IPS-NIHi11 (cell line): Measurements from ENCODE around the gene PRIMA1.

Experiments
- DNase-seq: peaks from one replicate; pipeline ENCODE4 v3.0.0; 2012; ENCODE audit warnings: mixed read lengths, low spot score

Gene PRIMA1

DNA sequence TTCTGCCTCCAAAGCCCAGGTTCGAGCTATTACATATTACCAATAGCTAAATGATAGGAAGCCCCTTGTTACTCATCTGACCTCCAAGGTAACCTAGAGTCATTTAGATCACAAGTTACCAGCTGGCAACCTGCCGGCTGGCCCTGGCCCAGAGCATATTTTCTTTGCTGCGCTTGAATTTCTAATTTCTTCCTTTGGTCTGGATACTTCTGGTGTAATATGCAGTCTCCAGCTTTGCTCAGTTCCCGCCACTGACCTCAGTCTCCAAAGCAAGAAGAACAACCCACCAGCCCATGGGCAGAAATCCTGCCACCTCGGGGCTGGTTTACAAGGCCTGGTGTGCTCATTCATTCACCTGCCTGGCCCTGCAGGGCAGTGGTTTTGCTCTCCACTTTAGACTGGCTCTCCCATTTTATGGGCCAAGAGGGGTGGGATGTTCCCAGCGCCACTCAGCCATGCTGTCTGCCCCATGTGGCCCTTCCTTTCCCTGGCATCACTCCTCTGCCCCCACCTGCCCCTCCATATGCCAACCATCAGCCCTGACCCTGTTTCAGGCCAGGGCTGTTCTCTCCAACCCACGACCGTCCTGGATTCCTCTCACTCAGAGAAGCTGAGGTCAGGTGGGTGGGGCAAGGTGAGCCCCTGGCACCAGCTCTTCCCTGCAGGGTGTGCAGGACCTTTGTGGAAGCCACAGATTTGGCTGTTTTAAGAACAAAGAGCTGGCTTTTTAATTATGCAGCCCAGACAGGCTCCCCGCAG, 76.0 kb downstream of the PRIMA1 start:
- no peak for DNase-seq

DNA sequence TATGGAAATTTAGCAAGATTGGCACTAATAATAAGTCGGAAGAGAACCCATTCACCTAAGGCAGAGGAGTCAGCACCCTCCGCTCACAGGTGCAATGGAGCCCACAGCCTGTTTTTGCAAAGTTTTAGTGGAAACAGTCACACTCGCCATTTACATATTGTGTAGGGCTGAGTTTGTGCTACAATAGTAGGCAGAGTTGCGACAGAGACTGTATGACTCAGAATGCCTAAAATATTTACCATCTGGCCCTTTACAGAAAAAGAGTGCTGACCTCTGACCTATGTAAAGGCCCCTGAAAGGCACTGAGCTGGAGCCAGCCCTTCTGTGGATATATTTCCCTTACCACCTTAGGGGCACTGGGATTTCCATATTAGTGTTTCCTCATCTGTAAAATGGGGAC, 79.0 kb downstream of the PRIMA1 start:
- DNase-seq, result no peak

DNA sequence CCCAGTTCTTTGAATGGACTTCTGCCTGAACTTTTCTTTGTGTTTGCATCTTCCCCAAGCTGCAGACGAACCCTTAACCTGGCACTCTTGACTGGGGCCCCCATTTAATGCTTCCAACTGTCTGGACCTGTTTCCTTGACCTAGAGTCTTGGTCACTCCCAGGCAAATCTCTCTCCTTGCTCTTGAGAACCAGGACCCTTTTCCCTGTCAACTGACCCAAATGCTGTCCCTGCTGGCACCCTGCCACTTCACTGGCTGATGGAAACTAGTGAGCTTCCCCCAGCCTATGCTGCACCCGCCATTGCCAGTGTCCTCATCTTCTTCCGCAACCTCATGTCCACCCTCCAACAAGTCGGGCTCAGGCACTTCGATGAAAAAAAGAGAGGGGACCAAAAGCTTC, 79.5 kb downstream of the PRIMA1 start:
- DNase-seq, result no peak

DNA sequence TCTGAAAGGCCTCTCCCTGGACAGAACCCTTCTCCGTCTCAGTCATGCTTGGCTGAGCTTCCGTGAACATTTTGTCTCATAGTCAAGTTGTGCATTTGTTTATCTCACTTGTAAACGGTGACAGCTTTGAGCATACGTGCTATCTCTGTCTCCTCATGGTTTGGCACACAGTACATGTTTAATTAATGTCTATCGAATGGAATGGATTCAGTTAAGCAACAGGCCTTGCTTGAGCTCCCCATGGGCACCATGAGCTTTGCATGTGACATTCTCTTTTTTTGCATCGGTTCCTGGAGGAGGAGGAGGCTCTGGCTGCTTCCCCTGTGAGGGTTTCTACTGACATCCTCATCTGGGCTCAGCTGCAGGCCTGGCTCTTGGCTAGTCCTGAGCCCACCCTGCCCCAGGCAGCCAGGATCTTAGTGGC, 80.0 kb downstream of the PRIMA1 start:
- no peak for DNase-seq

DNA sequence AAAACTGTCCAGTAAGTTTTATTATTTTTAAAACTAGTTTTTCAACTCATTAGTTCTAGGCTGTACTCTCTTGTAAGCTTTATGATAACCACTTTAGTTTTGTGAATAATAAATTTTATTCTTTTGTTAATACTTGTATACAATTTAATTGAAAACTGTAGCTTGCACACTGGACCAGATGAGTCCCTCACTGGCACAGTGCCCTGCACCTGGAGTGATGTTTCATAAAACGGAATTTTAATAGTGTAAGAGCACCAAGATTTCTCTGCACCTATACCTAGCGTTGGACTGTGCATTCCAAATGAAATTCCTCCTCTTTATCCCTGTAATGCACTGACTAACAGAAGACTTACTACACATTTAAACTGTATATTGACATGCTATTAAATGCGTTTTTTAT, 80.8 kb downstream of the PRIMA1 start:
- DNase-seq, result no peak

GRCh38 chr14:93706360-93706955, 81.8 kb downstream of the PRIMA1 start:
- DNase-seq, result no peak

GRCh38 chr14:93705513-93706156, 82.7 kb downstream of the PRIMA1 start:
- no peak for DNase-seq

DNA sequence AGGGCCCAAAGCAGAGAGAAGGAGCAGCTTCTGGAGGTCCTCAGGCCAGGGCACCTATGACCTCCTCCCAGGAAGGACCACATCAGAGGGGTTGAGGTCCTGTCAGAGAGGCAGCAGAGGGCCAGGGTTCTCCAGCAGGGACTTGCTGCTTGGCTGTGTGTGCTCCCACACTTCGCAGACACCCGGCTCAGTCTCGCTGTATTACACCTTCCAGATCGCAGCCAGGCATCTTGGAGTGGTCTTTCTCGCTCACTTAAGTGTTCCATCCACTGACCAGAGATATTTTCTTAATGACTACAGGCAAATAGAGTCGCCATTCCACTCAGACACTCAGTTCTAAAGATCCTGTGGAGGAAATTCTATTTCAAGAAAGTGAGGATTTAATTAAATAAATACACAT, 84.3 kb downstream of the PRIMA1 start:
- no peak for DNase-seq

- no peak for DNase-seq
These were observed 85.3 kb downstream of the PRIMA1 start for GRCh38 chr14:93702946-93703345.

- no peak for DNase-seq
These were observed 86.7 kb downstream of the PRIMA1 start for GRCh38 chr14:93701562-93701961.

- no peak for DNase-seq
These were observed 87.4 kb downstream of the PRIMA1 start for GRCh38 chr14:93700928-93701327.

DNA sequence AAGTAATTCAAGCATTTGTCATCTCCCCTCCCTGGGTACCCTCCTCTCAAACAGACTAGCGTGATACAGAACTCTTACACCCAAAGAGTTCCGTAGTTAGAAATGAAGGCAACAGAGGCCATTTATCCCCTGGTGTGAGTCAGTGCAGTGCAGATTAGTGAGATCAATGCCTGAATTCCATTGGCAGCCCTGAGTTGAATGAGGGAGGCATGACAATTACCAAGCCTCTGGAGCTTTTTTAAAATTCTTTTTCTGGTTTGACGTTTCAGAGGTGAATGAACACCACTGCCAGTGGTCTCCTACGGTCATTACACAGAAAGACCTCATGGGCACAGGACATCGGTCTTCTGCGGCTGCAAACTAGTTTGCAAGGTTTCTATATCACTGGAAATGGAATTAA, 94.4 kb downstream of the PRIMA1 start:
- no peak for DNase-seq

- DNase-seq, result no peak
These were observed 97.1 kb downstream of the PRIMA1 start for GRCh38 chr14:93691042-93691780.

GRCh38 chr14:93690146-93690545, 98.1 kb downstream of the PRIMA1 start:
- DNase-seq, result no peak

- no peak for DNase-seq
These were observed 99.5 kb downstream of the PRIMA1 start for GRCh38 chr14:93688820-93689219.

DNA sequence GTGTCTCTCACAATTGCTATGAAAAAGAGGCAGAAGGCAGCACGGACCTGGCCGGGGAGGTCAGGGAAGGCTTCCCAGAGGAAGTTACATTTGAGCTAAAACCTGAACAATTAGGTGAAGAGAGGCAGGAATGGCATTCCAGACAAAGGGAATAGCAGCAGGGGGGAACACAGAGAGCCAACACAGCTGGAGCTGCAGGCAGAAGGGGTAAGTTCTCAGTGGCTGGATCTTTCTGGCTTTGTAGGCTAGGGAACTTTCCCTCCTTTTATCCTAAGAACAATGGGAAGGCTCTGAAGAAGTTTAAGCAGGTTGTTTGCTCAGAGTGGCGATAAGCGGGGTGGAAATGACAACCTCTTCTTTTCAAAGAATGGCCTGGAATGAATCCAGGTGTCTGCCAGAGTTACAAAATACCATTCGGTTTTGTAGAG, 100.0 kb downstream of the PRIMA1 start:
- DNase-seq, result peak; percentile 76

DNA sequence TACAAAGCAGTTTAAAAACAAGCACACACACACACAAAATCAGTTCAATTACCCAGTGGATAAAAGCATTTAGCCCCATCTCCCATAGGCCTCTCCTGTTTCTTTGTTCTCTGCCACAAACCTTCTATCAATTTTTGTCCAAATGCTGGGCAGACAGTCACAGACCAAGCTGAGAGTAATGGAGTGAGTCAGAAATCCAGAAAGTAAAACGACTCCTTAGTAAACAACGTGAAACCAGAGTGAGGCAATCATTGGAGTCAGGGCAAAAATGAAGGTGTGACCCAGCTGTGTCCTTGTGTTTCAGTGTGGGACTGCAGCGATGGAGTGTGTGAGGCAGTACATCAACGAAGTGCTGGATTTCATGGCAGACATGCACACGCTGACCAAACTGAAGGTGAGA, 102.0 kb downstream of the PRIMA1 start:
- DNase-seq, result no peak

GRCh38 chr14:93685121-93685895, 103.0 kb downstream of the PRIMA1 start:
- DNase-seq, result no peak

DNA sequence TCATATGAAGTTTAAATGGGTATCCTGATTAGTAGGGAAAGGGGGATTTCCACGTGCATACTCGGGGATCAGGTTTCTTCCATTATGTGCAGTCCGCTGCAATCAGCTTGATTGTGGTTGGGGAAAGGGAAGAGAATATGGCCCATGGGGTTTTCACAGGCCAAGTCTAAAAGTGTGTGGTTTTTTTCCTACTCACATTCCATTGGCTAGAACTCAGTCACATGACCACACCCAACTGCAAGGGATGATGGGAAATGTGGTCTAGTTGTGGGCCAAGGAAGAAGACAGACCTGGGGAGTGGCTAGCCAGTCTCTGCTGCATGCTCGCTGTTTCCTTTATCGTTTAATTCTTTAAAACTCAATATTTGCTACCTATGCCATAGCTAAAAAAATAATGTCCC, 105.1 kb downstream of the PRIMA1 start:
- DNase-seq, result peak; percentile 72

DNA sequence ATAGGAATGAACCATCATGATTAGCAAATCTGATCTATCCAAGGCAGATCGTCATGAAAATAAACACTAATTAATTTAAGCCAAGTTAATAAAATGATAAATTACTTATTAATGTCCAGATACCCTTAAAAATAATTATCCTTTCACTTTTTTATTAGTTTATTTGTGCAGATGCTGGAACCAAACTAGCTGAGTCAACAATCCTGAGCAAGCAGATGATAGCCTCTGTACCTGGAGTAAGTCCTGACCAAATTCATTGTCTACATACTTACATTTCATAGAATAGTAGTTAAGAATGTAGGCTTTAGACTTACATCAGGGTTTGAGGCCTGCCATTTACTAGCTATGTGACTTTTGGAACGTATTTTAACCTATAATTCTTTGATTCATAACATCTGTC, 105.8 kb downstream of the PRIMA1 start:
- no peak for DNase-seq

- no peak for DNase-seq
These were observed 111.8 kb downstream of the PRIMA1 start for GRCh38 chr14:93676416-93676958.

GRCh38 chr14:93675651-93676050, 112.6 kb downstream of the PRIMA1 start:
- DNase-seq, result no peak
